H1 (cell line): ENCODE measurements around the gene AFTPH. TPM values are rescaled to one million over a fixed set of nuclear protein-coding genes. Genes with fewer than 3 reads are reported as not detected.

Experiments used
- CTCF ChIA-PET: fragments of 300-600 bp; sonication (Branson Sonifier 250); formaldehyde crosslinking; loops from one replicate; lab custom pipeline; 2021; ENCODE audit not compliant: partially characterized antibody; lab: Charles Lee
- POLR2A ChIA-PET: fragments of 300-600 bp; sonication (Branson Sonifier 250); formaldehyde crosslinking; loops from one replicate; lab custom pipeline; 2021; ENCODE audit warnings: inconsistent platforms; ENCODE audit not compliant: partially characterized antibody; lab: Charles Lee
- DNase-seq, 2 experiments: peaks; one replicate each; pipeline versions ENCODE4 v3.0.0 to v3.0.0-alpha.2; 2010 to 2022; ENCODE audit warnings: low spot score in 2 of 2, low read depth in 1 of 2, mixed read lengths in 1 of 2
- FAIRE-seq: peaks from 2 replicates; lab custom pipeline; 2011; peaks lifted over from hg19 to GRCh38; lab: Jason Lieb, UNC
- H2AFZ ChIP-seq: 2 replicates; pipeline ENCODE4 v1.8.1; 2012; ENCODE audit warnings: low read length, inconsistent platforms
- H2AK5ac ChIP-seq: 2 replicates; pipeline ENCODE4 v1.6.1; 2013; ENCODE audit warnings: low read depth, low read length
- H2BK120ac ChIP-seq: replicated peaks from 2 replicates; pipeline ENCODE3; 2013; ENCODE audit warnings: low read depth, low read length, inconsistent platforms
- H2BK12ac ChIP-seq: 2 replicates; pipeline ENCODE4 v1.6.1; 2013; ENCODE audit warnings: low read depth, low read length
- H2BK15ac ChIP-seq: 2 replicates; pipeline ENCODE4 v1.6.1; 2013; ENCODE audit warnings: low read length
- H2BK20ac ChIP-seq: 2 replicates; pipeline ENCODE4 v1.6.1; 2013; ENCODE audit warnings: low read length
- H2BK5ac ChIP-seq: 2 replicates; pipeline ENCODE4 v1.6.1; 2013; ENCODE audit warnings: low read depth, low read length
- H3K14ac ChIP-seq: 2 replicates; pipeline ENCODE4 v1.6.1; 2013; ENCODE audit warnings: inconsistent platforms; ENCODE audit not compliant: insufficient read length
- H3K18ac ChIP-seq: 2 replicates; pipeline ENCODE4 v1.6.1; 2013; ENCODE audit warnings: low read length; ENCODE audit errors: extremely low read depth
- H3K23ac ChIP-seq: 2 replicates; pipeline ENCODE4 v1.6.1; 2013; ENCODE audit warnings: inconsistent platforms; ENCODE audit not compliant: insufficient read length
- H3K23me2 ChIP-seq: 2 replicates; pipeline ENCODE4 v1.6.1; 2013; ENCODE audit warnings: low read depth, low read length
- H3K27ac ChIP-seq: 2 replicates; pipeline ENCODE4 v1.6.1; 2011; ENCODE audit warnings: low read depth, low read length, inconsistent platforms
- H3K27me3 ChIP-seq, 4 experiments: replicated peaks in 1 of 4; 1 replicate in 1 of 4; 2 replicates in 3 of 4; pipeline versions ENCODE4 v1.6.1 to v1.8.1; 2011 to 2013; ENCODE audit warnings: low read length in 3 of 4, mild to moderate bottlenecking in 3 of 4, inconsistent platforms in 2 of 4, mixed read lengths in 2 of 4, moderate library complexity in 1 of 4; ENCODE audit not compliant: control insufficient read depth in 3 of 4, insufficient read depth in 3 of 4; ENCODE audit errors: extremely low read depth in 1 of 4
- H3K36me3 ChIP-seq, 4 experiments: 2 replicates each; pipeline versions ENCODE4 v1.6.1 to v1.8.1; 2011 to 2013; ENCODE audit warnings: mild to moderate bottlenecking in 4 of 4, low read length in 3 of 4, moderate library complexity in 2 of 4, control low read depth in 1 of 4, inconsistent platforms in 1 of 4; ENCODE audit not compliant: insufficient read depth in 4 of 4, control insufficient read depth in 2 of 4
- H3K4ac ChIP-seq: replicated peaks from 2 replicates; pipeline ENCODE3; 2013; ENCODE audit warnings: low read length, low read depth, mixed read lengths, inconsistent platforms; ENCODE audit not compliant: insufficient read length
- H3K4me1 ChIP-seq, 4 experiments: replicated peaks in 1 of 4; 1 replicate in 1 of 4; 2 replicates in 3 of 4; pipeline versions ENCODE4 v1.6.1 to v1.8.1; 2011 to 2013; ENCODE audit warnings: low read length in 3 of 4, inconsistent platforms in 2 of 4, mixed read lengths in 1 of 4; ENCODE audit not compliant: insufficient read depth in 4 of 4, control insufficient read depth in 3 of 4
- H3K4me2 ChIP-seq, 2 experiments: 2 replicates each; pipeline versions ENCODE4 v1.6.1 to v1.8.1; 2011 to 2013; ENCODE audit warnings: low read depth in 2 of 2, low read length in 2 of 2, control low read depth in 1 of 2, inconsistent platforms in 1 of 2, mild to moderate bottlenecking in 1 of 2; ENCODE audit not compliant: insufficient read depth in 1 of 2
- H3K4me3 ChIP-seq, 4 experiments: fragments of 200-600, 300-600 bp in 1 of 4; sonication (generic), shearing (Covaris generic), sonication (Bioruptor Twin) in 1 of 4; 2 replicates each; pipeline versions ENCODE4 v1.5.1 to v1.8.1; 2011 to 2016; ENCODE audit warnings: low read length in 4 of 4, low read depth in 3 of 4, control low read depth in 2 of 4, inconsistent platforms in 2 of 4, mild to moderate bottlenecking in 2 of 4, mixed read lengths in 1 of 4, moderate library complexity in 1 of 4; ENCODE audit not compliant: insufficient read depth in 2 of 4; ENCODE audit errors: extremely low read depth in 1 of 4
- H3K56ac ChIP-seq: replicated peaks from 2 replicates; pipeline ENCODE3; 2013; ENCODE audit warnings: low read depth, mild to moderate bottlenecking, mixed read lengths, low read length, inconsistent platforms; ENCODE audit not compliant: insufficient read length
- H3K79me1 ChIP-seq: 2 replicates; pipeline ENCODE4 v1.6.1; 2013; ENCODE audit warnings: low read depth, low read length, control low read depth
- H3K79me2 ChIP-seq, 2 experiments: 2 replicates each; pipeline versions ENCODE4 v1.6.1 to v1.8.1; 2012 to 2013; ENCODE audit warnings: low read length in 2 of 2, mild to moderate bottlenecking in 2 of 2, inconsistent platforms in 1 of 2; ENCODE audit not compliant: insufficient read depth in 2 of 2, control insufficient read depth in 1 of 2
- H3K9ac ChIP-seq, 4 experiments: replicated peaks in 1 of 4; 1 replicate in 1 of 4; 2 replicates in 3 of 4; pipeline versions ENCODE4 v1.6.1 to v1.8.1; 2011 to 2013; ENCODE audit warnings: low read depth in 3 of 4, low read length in 3 of 4, control low read depth in 2 of 4, mild to moderate bottlenecking in 2 of 4, moderate library complexity in 2 of 4, inconsistent platforms in 1 of 4; ENCODE audit errors: extremely low read depth in 1 of 4
- H3K9me3 ChIP-seq, 2 experiments: 2 replicates each; pipeline versions ENCODE4 v1.6.1 to v1.8.1; 2012 to 2013; ENCODE audit warnings: mild to moderate bottlenecking in 2 of 2, moderate library complexity in 2 of 2, control low read depth in 1 of 2, inconsistent platforms in 1 of 2, low read depth in 1 of 2, low read length in 1 of 2, mixed read lengths in 1 of 2; ENCODE audit not compliant: insufficient read depth in 2 of 2
- H4K20me1 ChIP-seq, 2 experiments: replicated peaks in 1 of 2; 2 replicates each; pipeline versions ENCODE3 to v1.8.1; 2011 to 2013; ENCODE audit warnings: inconsistent platforms in 2 of 2, low read length in 2 of 2, mild to moderate bottlenecking in 1 of 2; ENCODE audit not compliant: insufficient read depth in 2 of 2, control insufficient read depth in 1 of 2
- H4K5ac ChIP-seq: 2 replicates; pipeline ENCODE4 v1.6.1; 2013; ENCODE audit warnings: low read length, low read depth, mixed read lengths, inconsistent platforms; ENCODE audit not compliant: insufficient read length
- H4K8ac ChIP-seq: 2 replicates; pipeline ENCODE4 v1.8.0; 2013; ENCODE audit warnings: mild to moderate bottlenecking, moderate library complexity, low read length, inconsistent platforms; ENCODE audit not compliant: insufficient read depth; ENCODE audit errors: extremely low read depth
- H4K91ac ChIP-seq: replicated peaks from 2 replicates; pipeline ENCODE3; 2013; ENCODE audit warnings: low read length, mixed read lengths, inconsistent platforms; ENCODE audit not compliant: insufficient read length
- EZH2 ChIP-seq: fragments of 200-600 bp; sonication (generic); IDR thresholded peaks from 2 replicates; pipeline ENCODE4 v1.7.1; 2012; ENCODE audit warnings: low read depth, mild to moderate bottlenecking, moderate library complexity, low read length, inconsistent platforms; ENCODE audit not compliant: severe bottlenecking
- SIX5 ChIP-seq: IDR thresholded peaks from 2 replicates; pipeline ENCODE4 v1.6.1; 2011; ENCODE audit warnings: mild to moderate bottlenecking, low read depth, low read length
- SRF ChIP-seq: IDR thresholded peaks from 2 replicates; pipeline ENCODE4 v1.6.1; 2011; ENCODE audit warnings: mild to moderate bottlenecking, low read depth, low read length, moderate library complexity
- WGBS, 2 experiments: shearing (Covaris generic) in 1 of 2; methylation state at CpG; one replicate each; pipeline versions ENCODE4 v1.1.6 to v1.1.7; 2013 to 2015; ENCODE audit warnings: low lambda C conversion rate in 2 of 2, mixed read lengths in 2 of 2, inconsistent platforms in 1 of 2, low coverage in 1 of 2, missing lambda C conversion rate in 1 of 2; ENCODE audit not compliant: insufficient replicate concordance in 2 of 2, insufficient coverage in 1 of 2, insufficient read length in 1 of 2; ENCODE audit errors: extremely low coverage in 1 of 2, missing lambda C conversion rate in 1 of 2; 5-methylcytosine and 5-hydroxymethylcytosine counted together
- polyA plus RNA-seq, 7 experiments: library from polyadenylated mRNA; depleted of rRNA in 3 of 7; stranded (reverse) in 5 of 7; unstranded in 2 of 7; fragments of >200 nt in 5 of 7; fragments of 200-250 nt in 2 of 7; gene quantifications; 1 replicate in 5 of 7; 2 replicates in 1 of 7; 4 replicates in 1 of 7; pipeline versions ENCODE4 v1.2.1 to v1.2.3, GENCODE V29; 2011 to 2013; ENCODE audit warnings: missing spikeins in 2 of 7, mixed read lengths in 2 of 7
- total RNA-seq: library from RNA; stranded (reverse); fragmentation: NEBNext Ultra II Directional; extraction: Animal tissue kit (Norgen Biotek cat#: 25700); gene quantifications from 2 replicates; pipeline ENCODE4 v1.2.1, GENCODE V29; 2021

Gene AFTPH
- total and polyA plus RNA-seq, 2 of the 8 experiments (the other 6 are each of a cell fraction or from before 2014, with no cell fraction given), result 7.3 to 15.0 TPM

GRCh38 chr2:64591188-64591587 is 67.1 kb downstream of the AFTPH start:
- no peak overlapping the region for H3K4me2 ChIP-seq
- H3K23ac ChIP-seq, result no peak overlapping the region
- H3K4ac ChIP-seq, result no peak overlapping the region
- no peak overlapping the region for H4K5ac ChIP-seq
- H3K23me2 ChIP-seq, result no peaks in the 10 kb centered on the region; the same call in 1 of the 2 replicates
- no peak overlapping the region for H2AK5ac ChIP-seq
- no peak overlapping the region for H3K14ac ChIP-seq
- DNase-seq (no peak), FAIRE-seq (no peak)
- H2BK15ac ChIP-seq, result no peak overlapping the region
- H4K20me1 ChIP-seq, result no peaks in the 10 kb centered on the region
- POLR2A ChIA-PET, result no interaction called here
- H3K79me1 ChIP-seq, result no peaks in the 10 kb centered on the region
- H4K91ac ChIP-seq, result no peak overlapping the region
- CTCF ChIA-PET, result interaction anchor here (0.6 to 1.9 kb wide), 8 partner anchors 9 to 378 kb away, joined by 3 to 8 read pairs (median 4); no protein-coding TSS in a partner anchor
- no peak overlapping the region for H3K9ac ChIP-seq
- no peak overlapping the region for H4K8ac ChIP-seq
- H3K4me1 ChIP-seq, result no peaks in the 10 kb centered on the region
- H3K27me3 ChIP-seq, result no peaks in the 10 kb centered on the region
- no peak overlapping the region for H3K56ac ChIP-seq
- WGBS, 2 experiments, result 81% methylated on average over 4 of the region's 4 CpGs; no CpG with 5 or more reads in 1 of the 2 experiments
- H3K9me3 ChIP-seq, result no peaks in the 10 kb centered on the region
- H2BK12ac ChIP-seq, result no peak overlapping the region
- no peak for TF ChIP-seq SIX5
- no peak for TF ChIP-seq EZH2
- no peak for TF ChIP-seq SRF
- no peak overlapping the region for H2BK20ac ChIP-seq
- no peak overlapping the region for H3K4me3 ChIP-seq
- H2BK5ac ChIP-seq, result no peak overlapping the region
- H3K36me3 ChIP-seq, result peaks cover 0 to 7% (median 0%) of the 10 kb centered on the region in 4 experiments; a peak in 3 of 8 replicates
- H2AFZ ChIP-seq, result no peak overlapping the region
- no peak overlapping the region for H2BK120ac ChIP-seq
- H3K27ac ChIP-seq, result no peak overlapping the region
- no peak overlapping the region for H3K18ac ChIP-seq
- H3K79me2 ChIP-seq, result no peaks in the 10 kb centered on the region
